GM08714 (cell line): ENCODE data around the gene SLC48A1.

Experiments used
- H3K4me3 ChIP-seq: fragments of 200-500 bp; sonication (Bioruptor generic); 2 replicates; pipeline ENCODE4 v1.5.1; 2014; ENCODE audit warnings: mild to moderate bottlenecking, low read length, inconsistent platforms
- ZNF274 ChIP-seq: IDR thresholded peaks from 2 replicates; pipeline ENCODE4 v1.6.1; 2012; ENCODE audit warnings: mild to moderate bottlenecking, low read depth, low read length

The SLC48A1 gene

GRCh38 chr12:47773062-47773857 lies at the start of gene SLC48A1:
Gene SLC48A1 (plus strand): TSS chr12:47773238. CDS start chr12:47773305, 67 bp downstream.
- peak within 1 kb of the TSS; percentile 77 for H3K4me3 ChIP-seq
- TF ChIP-seq ZNF274: no peak

- H3K4me3 ChIP-seq: no peak within 1 kb of the TSS
- no peak for TF ChIP-seq ZNF274
These were observed 47.8 kb upstream of the SLC48A1 start, which contains the start of gene ENDOU for GRCh38 chr12:47725091-47725772. Gene ENDOU (minus strand): TSS chr12:47725490. CDS start chr12:47725413, 77 bp downstream.

- no peak for TF ChIP-seq ZNF274
- no peak overlapping the region for H3K4me3 ChIP-seq
These were observed 47.1 kb upstream of the SLC48A1 start for GRCh38 chr12:47725893-47726292.

GRCh38 chr12:47729233-47729632 lies 43.8 kb upstream of the SLC48A1 start:
- no peak overlapping the region for H3K4me3 ChIP-seq
- TF ChIP-seq ZNF274: no peak

GRCh38 chr12:47730341-47730744 lies 42.7 kb upstream of the SLC48A1 start:
- no peak overlapping the region for H3K4me3 ChIP-seq
- TF ChIP-seq ZNF274: no peak

GRCh38 chr12:47731723-47732122 lies 41.3 kb upstream of the SLC48A1 start:
- no peak for TF ChIP-seq ZNF274

GRCh38 chr12:47732504-47732903 lies 40.5 kb upstream of the SLC48A1 start:
- no peak overlapping the region for H3K4me3 ChIP-seq
- TF ChIP-seq ZNF274: no peak

More at GRCh38 chr12:47731723-47732122, 41.3 kb upstream of the SLC48A1 start:
- no peak overlapping the region for H3K4me3 ChIP-seq

GRCh38 chr12:47733142-47733541 lies 39.9 kb upstream of the SLC48A1 start:
- no peak for TF ChIP-seq ZNF274
- H3K4me3 ChIP-seq: no peak overlapping the region

- TF ChIP-seq ZNF274: no peak
These were observed 38.1 kb upstream of the SLC48A1 start for GRCh38 chr12:47734725-47735480.

GRCh38 chr12:47735649-47736048 lies 37.4 kb upstream of the SLC48A1 start:
- H3K4me3 ChIP-seq: no peak overlapping the region
- TF ChIP-seq ZNF274: no peak

More at GRCh38 chr12:47734725-47735480, 38.1 kb upstream of the SLC48A1 start:
- H3K4me3 ChIP-seq: no peak overlapping the region

- H3K4me3 ChIP-seq: no peak overlapping the region
- TF ChIP-seq ZNF274: no peak
These were observed 36.8 kb upstream of the SLC48A1 start for GRCh38 chr12:47736216-47736615.

GRCh38 chr12:47736877-47737676 lies 36.0 kb upstream of the SLC48A1 start:
- no peak for TF ChIP-seq ZNF274
- no peak overlapping the region for H3K4me3 ChIP-seq

- no peak overlapping the region for H3K4me3 ChIP-seq
These were observed 35.0 kb upstream of the SLC48A1 start for GRCh38 chr12:47737936-47738594.

More at GRCh38 chr12:47737936-47738594, 35.0 kb upstream of the SLC48A1 start:
- no peak for TF ChIP-seq ZNF274
